Measurements from ENCODE around the gene PEDS1. TPM values are rescaled to one million over a fixed set of nuclear protein-coding genes. Genes with fewer than 3 reads are reported as not detected.

The PEDS1 gene
- total RNA-seq, 1 donor from 2014 or later, result 44.1 TPM

DNA sequence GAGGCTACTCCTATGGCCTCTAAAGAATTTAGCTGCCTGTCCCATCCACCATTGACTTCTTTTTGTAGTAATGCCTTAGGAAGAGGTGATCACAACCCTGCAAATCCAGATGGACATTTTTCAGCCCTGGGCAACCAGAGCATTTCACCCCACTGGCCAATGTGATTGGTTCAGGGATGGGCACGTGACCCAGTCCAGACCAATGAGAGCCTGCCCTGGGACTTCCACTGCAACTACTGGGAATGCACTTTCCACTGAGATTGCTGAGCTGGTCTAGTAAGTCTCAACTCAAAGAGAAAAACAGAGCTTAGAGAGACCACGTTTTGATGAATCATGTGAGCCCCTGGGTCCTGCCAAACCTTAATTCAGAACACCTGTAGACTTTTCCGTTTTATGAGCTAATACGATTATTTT is 31.7 kb downstream of the PEDS1 start:
- TF ChIP-seq, protein P1, sequence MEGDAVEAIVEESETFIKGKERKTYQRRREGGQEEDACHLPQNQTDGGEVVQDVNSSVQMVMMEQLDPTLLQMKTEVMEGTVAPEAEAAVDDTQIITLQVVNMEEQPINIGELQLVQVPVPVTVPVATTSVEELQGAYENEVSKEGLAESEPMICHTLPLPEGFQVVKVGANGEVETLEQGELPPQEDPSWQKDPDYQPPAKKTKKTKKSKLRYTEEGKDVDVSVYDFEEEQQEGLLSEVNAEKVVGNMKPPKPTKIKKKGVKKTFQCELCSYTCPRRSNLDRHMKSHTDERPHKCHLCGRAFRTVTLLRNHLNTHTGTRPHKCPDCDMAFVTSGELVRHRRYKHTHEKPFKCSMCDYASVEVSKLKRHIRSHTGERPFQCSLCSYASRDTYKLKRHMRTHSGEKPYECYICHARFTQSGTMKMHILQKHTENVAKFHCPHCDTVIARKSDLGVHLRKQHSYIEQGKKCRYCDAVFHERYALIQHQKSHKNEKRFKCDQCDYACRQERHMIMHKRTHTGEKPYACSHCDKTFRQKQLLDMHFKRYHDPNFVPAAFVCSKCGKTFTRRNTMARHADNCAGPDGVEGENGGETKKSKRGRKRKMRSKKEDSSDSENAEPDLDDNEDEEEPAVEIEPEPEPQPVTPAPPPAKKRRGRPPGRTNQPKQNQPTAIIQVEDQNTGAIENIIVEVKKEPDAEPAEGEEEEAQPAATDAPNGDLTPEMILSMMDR (IDR thresholded peaks at IDR 0.05; ENCODE audit: insufficient read depth, low read depth, low read length), result no peak
- H3K4me1 Mint-ChIP-seq (ENCODE audit: low read depth, unreplicated experiment), result no peaks in the 10 kb centered on the region
- no peak overlapping the region for H2AFZ ChIP-seq (ENCODE audit: low read depth, low read length)
- H3K9me3 ChIP-seq (ENCODE audit: insufficient read depth, low read depth, low read length), result no peaks in the 10 kb centered on the region
- H3K36me3 Mint-ChIP-seq (ENCODE audit: low read depth, unreplicated experiment), result peaks cover 21% of the 10 kb centered on the region
- H3K4me3 Mint-ChIP-seq (ENCODE audit: unreplicated experiment), result peak overlapping the region; percentile 34
- peaks cover 5% of the 10 kb centered on the region for H4K20me1 ChIP-seq (ENCODE audit: insufficient read depth, low read length)
- no peaks in the 10 kb centered on the region for H3K4me1 ChIP-seq (ENCODE audit: insufficient read depth, low read length)
- DNase-seq (ENCODE audit: low read depth), result peak; percentile 44
- no peak overlapping the region for H3K4me2 ChIP-seq (ENCODE audit: low read length)
- no peak overlapping the region for H3K4me3 ChIP-seq (ENCODE audit: insufficient read depth, low read depth, low read length)
- no peaks in the 10 kb centered on the region for H3K27me3 Mint-ChIP-seq (ENCODE audit: low read depth, unreplicated experiment)
- no peak for FAIRE-seq
- H3K27me3 ChIP-seq (ENCODE audit: insufficient read depth, low read length), result no peaks in the 10 kb centered on the region
- no peak overlapping the region for H3K27ac Mint-ChIP-seq (ENCODE audit: unreplicated experiment)
- no peaks in the 10 kb centered on the region for H3K79me2 ChIP-seq (ENCODE audit: insufficient read depth, low read length)
- no peak overlapping the region for H3K27ac ChIP-seq (ENCODE audit: low read depth, low read length)
- H3K9ac ChIP-seq (ENCODE audit: low read length), result no peak overlapping the region
- peaks cover 22% of the 10 kb centered on the region for H3K36me3 ChIP-seq (ENCODE audit: insufficient read depth, low read length)
- H3K9me3 Mint-ChIP-seq (ENCODE audit: unreplicated experiment), result peaks cover 2% of the 10 kb centered on the region

DNA sequence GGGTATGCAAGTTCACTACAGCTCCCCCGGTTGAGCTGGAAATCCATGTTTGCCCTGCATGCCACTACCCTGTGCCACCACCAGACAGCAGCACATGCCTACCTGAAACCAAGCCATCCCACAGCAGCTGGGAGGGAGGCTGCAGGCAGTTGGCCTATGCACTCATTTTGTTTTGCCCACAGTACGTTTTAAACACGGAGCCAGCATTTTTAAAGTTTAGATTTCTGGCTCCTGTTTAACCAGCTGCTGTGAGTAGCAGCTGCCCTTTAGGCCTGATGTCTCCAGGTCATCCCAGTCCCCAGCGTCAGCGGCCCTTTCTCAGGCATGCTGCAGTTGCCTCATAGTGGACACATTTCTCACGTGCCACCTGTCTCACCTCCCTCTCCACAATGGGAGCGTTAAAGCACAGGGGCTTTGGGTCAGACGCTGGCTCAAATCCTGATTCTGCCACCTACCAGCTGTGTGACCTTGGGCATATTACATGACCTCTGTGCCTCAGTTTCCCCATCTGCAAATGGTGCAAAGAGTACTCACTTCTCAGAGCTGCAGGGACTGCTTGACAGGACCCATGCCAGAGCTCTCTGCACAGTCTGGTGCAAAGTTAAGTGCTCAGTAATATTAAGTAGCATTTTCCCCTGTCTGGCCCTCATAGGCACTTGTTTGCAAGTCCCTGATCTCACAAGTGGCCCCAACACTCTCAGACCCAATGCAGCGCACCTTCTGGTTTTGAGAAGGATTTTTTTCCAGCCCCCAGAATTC is 32.4 kb downstream of the PEDS1 start:
- no peak overlapping the region for H3K4me2 ChIP-seq (ENCODE audit: low read length)
- no peak overlapping the region for H3K4me3 Mint-ChIP-seq (ENCODE audit: unreplicated experiment)
- no peak overlapping the region for H3K27ac Mint-ChIP-seq (ENCODE audit: unreplicated experiment)
- H3K27me3 Mint-ChIP-seq (ENCODE audit: low read depth, unreplicated experiment), result no peaks in the 10 kb centered on the region
- H3K9me3 ChIP-seq (ENCODE audit: insufficient read depth, low read depth, low read length), result no peaks in the 10 kb centered on the region
- FAIRE-seq (no peak), DNase-seq (ENCODE audit: low read depth) (no peak)
- H3K4me3 ChIP-seq (ENCODE audit: insufficient read depth, low read depth, low read length), result no peak overlapping the region
- no peaks in the 10 kb centered on the region for H3K27me3 ChIP-seq (ENCODE audit: insufficient read depth, low read length)
- peaks cover 2% of the 10 kb centered on the region for H3K4me1 Mint-ChIP-seq (ENCODE audit: low read depth, unreplicated experiment)
- peaks cover 2% of the 10 kb centered on the region for H3K9me3 Mint-ChIP-seq (ENCODE audit: unreplicated experiment)
- H2AFZ ChIP-seq (ENCODE audit: low read depth, low read length), result no peak overlapping the region
- no peak overlapping the region for H3K27ac ChIP-seq (ENCODE audit: low read depth, low read length)
- peaks cover 15% of the 10 kb centered on the region for H3K36me3 ChIP-seq (ENCODE audit: insufficient read depth, low read length)
- H3K9ac ChIP-seq (ENCODE audit: low read length), result no peak overlapping the region
- H3K4me1 ChIP-seq (ENCODE audit: insufficient read depth, low read length), result peaks cover 3% of the 10 kb centered on the region
- no peaks in the 10 kb centered on the region for H3K79me2 ChIP-seq (ENCODE audit: insufficient read depth, low read length)
- peaks cover 21% of the 10 kb centered on the region for H3K36me3 Mint-ChIP-seq (ENCODE audit: low read depth, unreplicated experiment)
- H4K20me1 ChIP-seq (ENCODE audit: insufficient read depth, low read length), result no peaks in the 10 kb centered on the region
- TF ChIP-seq, protein P1 (IDR thresholded peaks at IDR 0.05; ENCODE audit: insufficient read depth, low read depth, low read length), result peak; percentile 68
- TF ChIP-seq EZH2 (IDR thresholded peaks at IDR 0.05; ENCODE audit: insufficient read depth, low read length), result no peak

DNA sequence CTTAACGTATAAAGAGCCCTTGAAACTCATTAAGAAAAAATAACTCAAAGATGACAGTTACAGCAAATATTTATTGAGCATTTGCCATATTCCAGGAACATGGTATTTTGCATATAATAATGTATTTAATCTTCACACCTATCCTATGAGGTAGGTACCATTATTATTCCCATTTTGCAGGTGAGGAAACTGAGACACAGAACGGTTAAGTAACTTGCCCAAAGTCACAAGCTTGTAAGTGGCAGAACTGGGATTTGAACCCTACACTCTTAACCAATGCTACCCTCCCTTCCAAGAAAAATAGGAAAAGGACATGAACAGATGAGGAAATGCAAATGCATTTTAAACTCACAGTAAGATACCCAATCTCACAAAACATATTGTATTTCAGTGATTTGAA is 35.3 kb downstream of the PEDS1 start:
- Histone ChIP-seq H3K9me3 (ENCODE audit: insufficient read depth, low read depth, low read length) (no peaks in the 10 kb centered on the region), H3K27me3 (ENCODE audit: insufficient read depth, low read length) (no peaks in the 10 kb centered on the region), H3K27ac (ENCODE audit: low read depth, low read length) (no peak overlapping the region), H3K36me3 (ENCODE audit: insufficient read depth, low read length) (no peaks in the 10 kb centered on the region), H3K4me1 (ENCODE audit: insufficient read depth, low read length) (peaks cover 19% of the 10 kb centered on the region), H3K4me3 (ENCODE audit: insufficient read depth, low read depth, low read length) (no peak overlapping the region), H3K4me2 (ENCODE audit: low read length) (no peak overlapping the region), H3K9ac (ENCODE audit: low read length) (no peak overlapping the region), H3K79me2 (ENCODE audit: insufficient read depth, low read length) (peaks cover 6% of the 10 kb centered on the region), H2AFZ (ENCODE audit: low read depth, low read length) (no peak overlapping the region), H4K20me1 (ENCODE audit: insufficient read depth, low read length) (no peaks in the 10 kb centered on the region)
- no peak overlapping the region for H3K27ac Mint-ChIP-seq (ENCODE audit: unreplicated experiment)
- peaks cover 12% of the 10 kb centered on the region for H3K4me1 Mint-ChIP-seq (ENCODE audit: low read depth, unreplicated experiment)
- H3K9me3 Mint-ChIP-seq (ENCODE audit: unreplicated experiment), result no peaks in the 10 kb centered on the region
- H3K4me3 Mint-ChIP-seq (ENCODE audit: unreplicated experiment), result no peak overlapping the region
- FAIRE-seq, result no peak
- H3K27me3 Mint-ChIP-seq (ENCODE audit: low read depth, unreplicated experiment), result no peaks in the 10 kb centered on the region
- TF ChIP-seq, protein P1 (IDR thresholded peaks at IDR 0.05; ENCODE audit: insufficient read depth, low read depth, low read length), result no peak
- TF ChIP-seq EZH2 (IDR thresholded peaks at IDR 0.05; ENCODE audit: insufficient read depth, low read length), result no peak
- H3K36me3 Mint-ChIP-seq (ENCODE audit: low read depth, unreplicated experiment), result peaks cover 12% of the 10 kb centered on the region
- no peak for DNase-seq (ENCODE audit: low read depth)
